Right hindlimb (tissue), 1 donor: ENCODE measurements around the gene TMPRSS2.

ENCODE experiments used
- DNase-seq: peaks from one replicate; pipeline ENCODE4 v3.0.0-alpha.2; 2018

TMPRSS2 gene

DNA sequence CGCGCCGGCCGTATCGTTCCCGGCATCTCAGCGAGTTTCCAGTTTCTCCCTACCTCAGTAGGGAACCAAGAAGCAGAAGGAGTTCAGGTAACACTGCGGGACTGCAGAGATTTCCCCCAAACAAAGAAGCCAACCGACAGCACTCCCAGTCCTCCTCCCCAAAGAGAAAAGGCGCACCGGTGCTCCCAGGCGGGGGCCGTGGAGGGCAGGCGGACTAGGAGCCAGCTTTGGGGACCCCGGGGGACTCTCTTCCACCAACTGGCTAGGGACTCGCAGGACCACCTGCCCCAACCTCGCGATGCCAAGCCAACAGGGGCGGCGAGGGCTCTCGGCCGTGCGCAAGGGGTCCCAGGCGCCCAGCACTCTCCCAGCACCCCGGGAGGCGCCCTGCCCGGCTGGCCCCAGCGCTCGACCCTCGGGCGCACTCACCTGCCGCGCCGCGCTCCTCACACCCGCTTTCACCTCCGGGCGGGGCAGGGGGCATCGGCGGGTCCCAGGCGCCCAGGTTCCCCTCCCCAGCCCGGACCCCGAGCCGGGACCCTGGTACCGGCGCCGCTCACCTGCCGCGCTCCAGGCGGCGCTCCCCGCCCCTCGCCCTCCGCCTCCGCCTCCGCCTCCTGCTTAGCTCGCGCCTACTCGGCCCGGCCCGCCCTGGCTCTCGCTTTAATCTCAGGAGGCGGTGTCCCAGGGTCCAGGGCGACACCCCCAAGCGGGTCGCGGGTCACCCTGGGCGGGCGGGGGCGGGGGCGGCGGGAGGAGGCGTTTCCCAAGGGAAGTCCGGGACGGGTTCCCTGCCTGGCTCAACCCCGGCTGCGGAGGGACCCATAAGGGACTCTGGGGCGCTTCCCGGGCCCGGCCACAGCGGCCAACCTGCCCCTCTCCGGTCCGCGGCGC lies at the start of gene TMPRSS2:
TSS of gene TMPRSS2 (minus strand) at position 638 of the 894 bp plus-strand sequence. CDS start 10,025 bp downstream, outside the sequence.
- no peak for DNase-seq

DNA sequence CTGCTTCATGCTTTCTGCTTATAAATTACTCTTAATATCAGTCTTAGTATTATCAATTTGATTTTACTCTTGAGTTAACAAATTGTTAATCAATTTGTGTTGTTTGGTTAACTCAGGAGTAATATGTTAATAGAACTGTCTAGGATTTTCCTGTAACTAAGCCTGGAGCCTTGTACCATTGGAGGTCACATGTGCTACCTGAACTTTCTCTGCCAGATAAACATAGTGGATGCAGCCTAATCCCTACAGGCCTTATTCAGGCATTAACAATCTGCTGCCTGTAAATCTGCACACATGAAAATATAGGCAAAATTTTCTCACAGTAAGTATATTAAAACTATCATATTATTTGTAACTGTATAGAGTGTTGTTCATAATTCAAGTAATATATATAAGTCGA lies 47.1 kb upstream of the TMPRSS2 start:
- DNase-seq: no peak

DNA sequence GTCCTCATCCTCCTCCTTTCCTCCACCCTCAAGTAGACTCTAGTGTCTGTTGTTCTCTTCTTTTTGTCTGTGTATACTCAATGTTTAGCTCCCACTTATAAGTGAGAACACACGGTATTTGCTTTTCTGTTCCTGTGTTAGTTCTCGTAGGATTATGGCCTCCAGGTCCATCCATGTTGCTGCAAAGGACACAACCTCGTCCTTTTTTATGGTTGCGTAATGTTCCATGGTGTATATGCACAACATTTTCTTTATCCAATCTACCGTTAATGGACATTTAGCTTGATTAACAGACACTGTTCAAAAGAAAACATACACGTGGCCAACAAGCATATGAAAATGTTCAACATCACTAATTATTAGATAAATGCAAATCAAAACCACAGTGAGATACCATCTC lies 44.3 kb upstream of the TMPRSS2 start:
- DNase-seq: no peak

DNA sequence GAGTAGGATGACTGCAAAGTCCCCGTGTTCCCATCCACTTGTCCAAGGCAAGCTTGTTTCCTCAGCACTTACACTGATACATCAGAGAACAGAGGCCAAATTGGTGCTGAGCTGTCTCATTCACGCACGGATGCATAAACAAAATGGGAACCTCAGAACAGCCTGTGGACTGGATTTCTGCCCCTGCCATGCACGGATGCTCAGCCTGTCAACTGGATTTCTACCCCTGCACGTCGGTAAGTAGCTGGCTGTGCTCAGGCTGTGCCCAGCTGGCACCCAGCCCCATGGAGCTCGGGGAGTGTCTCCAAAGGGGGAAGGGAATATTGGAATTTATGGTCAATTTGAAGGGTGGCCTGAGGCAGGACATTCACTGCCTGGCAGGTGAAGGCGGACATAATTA lies 40.8 kb upstream of the TMPRSS2 start:
- no peak for DNase-seq

DNA sequence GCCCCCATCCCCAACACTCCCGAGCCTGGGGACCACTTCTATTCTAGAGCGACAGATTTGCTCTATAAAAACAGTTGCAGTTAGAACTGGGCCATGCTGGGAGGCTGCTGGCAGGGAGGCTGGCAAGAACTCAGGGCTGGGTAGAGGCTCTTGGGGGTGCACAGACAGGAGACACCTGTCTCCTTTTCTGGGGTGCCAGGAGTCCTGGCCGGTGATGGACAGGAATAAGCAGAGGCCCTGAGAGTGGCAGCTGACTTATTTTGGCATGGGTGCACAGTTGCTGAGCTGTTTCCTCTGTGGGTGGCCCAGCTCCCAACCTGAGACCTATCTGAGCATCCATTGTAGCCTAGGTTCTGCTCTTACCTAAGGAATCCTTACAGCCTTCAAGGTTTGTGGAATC lies 39.2 kb upstream of the TMPRSS2 start:
- DNase-seq: no peak

DNA sequence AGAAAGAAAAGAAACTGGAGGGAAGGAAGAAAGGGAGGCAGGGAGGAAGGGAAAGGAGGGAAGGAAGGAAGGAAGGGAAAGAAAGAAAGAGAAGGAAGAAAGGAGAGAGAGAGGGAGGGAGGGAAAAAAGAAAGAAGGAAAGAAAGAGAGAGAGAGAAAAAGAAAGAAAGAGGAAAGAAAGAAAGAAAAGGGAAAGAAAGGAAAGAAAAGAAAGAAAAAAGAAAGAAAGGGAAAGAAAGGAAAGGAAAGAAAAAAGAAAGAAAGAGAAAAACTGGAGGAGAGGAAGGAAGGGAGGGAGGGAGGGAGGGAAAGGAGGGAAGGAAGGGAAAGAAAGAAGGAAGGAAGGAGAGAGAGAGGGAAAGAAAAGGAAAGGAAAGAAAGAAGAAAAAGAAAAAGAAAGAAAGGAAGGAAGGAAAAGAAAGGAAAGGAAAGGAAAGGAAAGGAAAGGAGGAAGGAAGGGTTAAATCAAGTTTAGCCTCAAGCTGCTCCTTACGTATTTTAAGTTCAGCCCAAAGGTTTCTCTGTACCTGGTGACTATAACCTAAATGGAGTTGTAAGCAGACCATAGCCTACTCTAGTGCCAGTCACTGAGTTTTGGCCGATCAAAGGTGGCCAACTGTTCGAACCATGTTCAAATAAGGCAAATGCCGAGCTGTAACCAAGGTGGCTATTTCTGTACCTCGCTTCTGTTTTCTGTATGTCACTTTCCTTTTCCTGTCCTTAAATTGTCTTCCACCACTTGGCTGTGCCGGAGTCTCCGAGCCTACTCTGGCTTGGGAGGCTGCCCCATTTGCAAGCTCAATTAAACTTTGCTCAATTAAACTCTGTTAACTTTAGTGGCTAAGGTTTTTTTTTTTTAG lies 37.8 kb upstream of the TMPRSS2 start:
- no peak for DNase-seq

DNA sequence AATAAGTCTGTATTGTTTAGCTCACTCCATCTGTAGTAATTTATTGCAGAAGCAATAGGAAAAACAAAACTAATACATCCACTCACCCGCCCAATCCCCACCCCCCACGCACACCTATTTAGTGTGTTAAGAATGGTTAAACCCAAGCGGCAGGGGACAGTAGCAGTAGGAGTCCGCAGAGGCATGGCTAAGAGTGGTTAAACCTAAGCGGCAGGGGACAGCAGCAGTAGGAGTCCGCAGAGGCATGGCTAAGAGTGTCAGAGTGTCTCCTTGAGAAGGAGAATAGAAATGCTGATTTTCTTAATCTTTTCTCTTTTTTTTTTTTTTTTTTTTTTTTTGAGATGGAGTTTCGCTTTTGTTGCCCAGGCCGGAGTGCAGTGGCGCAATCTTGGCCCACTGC lies 34.8 kb upstream of the TMPRSS2 start:
- DNase-seq: no peak

DNA sequence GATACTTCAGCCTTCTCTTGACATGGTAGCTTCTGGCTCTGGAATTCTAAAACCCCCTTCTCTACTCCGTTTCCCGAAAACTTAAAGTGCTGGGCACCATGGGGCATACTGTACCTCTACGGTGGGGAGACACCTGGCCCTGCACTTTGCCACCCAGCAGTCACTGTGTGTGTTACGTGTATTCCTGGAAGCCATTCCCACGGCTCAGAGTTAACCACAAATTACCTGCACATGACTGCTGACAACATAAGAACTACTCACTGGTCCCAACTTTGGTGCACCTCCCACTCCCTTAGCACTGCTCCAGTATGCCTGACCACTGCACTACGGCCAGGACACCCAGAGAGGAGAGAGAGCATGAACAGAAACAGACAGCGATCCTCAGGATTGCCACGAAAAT lies 29.4 kb upstream of the TMPRSS2 start:
- DNase-seq: no peak

DNA sequence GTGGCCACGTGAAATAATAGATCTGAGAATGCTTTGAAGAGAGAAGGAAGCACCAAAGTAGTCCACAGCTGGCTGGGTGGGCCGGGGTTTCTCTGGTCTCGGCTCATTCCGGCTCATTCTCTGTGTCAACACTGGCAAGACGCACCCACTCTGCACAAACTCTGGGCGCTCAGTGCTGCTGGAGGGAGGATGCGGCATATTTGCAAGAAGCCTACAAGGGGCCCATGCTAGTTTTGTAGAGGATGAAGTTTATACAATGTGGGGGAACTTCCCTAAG lies 28.8 kb upstream of the TMPRSS2 start:
- no peak for DNase-seq

DNA sequence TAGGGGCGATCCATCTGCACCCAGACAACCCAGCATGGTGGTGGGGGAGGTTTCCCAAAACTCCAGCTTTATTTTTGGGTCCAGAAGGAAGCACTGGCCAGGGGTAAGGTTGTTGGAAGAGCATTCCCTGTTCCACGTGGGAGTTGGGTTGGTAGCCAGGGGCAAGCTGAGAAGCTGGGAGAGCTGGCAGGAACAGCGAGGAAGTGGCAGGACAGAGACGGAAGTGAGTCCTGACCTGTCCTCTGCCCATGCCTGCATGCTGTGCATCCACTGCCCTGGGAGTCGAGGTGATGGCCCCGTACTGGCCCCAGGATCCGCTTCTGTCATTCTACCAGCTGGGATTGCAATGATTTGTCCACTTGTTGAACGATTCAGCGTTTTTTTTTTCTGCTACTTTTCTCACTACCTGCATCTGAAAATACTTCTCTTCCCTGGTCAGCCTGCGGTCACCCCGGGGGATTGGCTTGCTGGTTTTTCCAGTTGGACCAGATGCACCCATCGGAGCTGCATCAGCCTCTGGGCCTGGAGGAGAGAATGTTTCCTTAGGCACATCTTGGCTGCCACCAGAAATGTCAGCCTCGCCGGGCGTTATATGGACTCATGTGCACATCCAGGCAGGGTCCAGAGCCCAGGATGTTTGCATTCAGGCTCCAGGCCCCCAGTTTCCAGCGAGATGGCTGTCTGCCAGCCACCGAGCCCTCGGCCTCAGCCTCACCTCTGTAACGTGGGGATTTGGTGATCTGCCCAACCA lies 28.3 kb upstream of the TMPRSS2 start:
- no peak for DNase-seq

DNA sequence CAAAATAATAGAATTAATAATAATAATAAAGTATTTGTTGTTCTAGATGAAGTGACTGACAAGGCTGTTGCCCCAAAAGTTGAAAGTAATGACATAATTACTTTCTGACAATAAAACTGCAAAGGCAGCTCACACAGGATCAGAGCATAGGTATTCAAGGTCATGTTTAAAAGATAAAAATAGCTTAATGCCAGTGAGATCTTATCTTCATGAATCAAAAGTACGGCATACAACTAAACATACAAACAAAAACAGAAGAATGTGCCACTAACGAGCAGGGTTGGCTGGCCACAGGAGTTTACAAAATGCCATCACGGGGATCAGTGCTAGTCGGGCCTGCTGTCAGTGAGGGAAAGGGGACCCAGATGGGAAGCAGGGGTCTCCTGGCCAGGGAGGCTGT lies 22.4 kb upstream of the TMPRSS2 start:
- no peak for DNase-seq

DNA sequence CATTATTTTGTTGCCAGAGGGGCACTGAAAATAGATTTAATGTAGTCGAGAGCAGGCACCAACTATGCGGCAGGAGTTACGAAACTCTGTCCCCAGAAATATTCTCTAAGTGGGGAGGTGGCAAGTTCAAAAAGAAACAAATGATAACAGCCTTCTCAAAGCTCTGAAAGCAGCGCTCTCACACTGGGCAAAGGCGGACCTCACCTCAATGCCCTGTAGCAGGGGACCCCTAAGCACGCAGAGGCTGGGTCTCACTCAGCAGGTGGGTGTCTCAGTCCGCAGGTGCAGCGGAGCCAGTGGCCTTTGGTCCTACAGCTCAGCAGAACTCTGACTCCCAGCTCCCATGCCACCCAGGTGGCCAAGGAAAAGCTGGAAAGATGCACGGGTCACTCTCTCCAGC lies 21.8 kb upstream of the TMPRSS2 start:
- DNase-seq: no peak

DNA sequence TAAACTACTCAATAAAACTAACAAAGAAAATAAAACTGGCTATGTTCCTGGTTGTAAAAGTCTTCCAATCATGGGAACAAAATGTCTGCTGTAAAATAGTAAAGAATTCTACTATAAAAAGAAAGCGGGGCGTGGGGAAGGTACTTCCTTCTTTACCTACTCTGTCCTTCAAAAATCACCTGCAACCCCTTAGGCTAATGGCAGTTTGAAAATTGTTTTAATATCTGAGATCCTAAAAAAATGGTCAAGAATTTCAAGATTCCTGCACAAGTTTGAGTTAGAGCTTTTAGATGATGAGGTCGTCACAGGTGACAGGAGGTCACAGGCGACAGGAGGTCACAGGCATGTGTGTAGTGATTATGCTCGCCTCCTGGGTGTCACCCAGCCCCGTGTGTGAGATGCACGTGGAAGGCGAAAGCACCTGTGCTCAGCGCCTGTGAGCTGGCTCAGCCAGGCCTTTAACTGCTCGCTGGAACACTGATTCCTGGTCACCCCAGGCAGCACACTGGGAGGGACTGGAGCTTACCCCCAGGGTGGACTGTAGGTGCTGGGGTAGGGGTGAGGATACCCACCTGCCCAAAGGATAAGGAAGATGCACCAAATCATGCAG lies 18.6 kb upstream of the TMPRSS2 start:
- DNase-seq: no peak

DNA sequence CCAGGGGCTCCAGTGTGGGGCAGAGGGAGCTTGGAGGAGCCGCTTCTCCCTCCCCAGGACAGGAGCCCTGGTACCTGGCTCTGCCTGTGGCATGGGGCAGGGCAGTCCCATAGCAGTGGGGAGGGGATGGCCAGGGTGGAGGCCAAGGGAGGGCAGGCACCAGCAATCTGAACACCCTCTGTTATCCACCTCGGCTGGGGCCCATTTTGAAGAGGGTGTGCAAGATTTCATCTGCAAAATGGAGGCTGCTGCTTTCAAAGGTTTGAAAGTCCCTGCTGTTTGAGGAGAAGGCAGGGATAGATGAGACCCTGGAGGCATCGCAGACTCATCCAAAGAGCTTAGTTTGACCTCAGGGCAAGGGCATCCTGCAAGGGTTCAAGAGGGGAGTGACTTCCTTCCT lies 15.2 kb upstream of the TMPRSS2 start:
- no peak for DNase-seq

DNA sequence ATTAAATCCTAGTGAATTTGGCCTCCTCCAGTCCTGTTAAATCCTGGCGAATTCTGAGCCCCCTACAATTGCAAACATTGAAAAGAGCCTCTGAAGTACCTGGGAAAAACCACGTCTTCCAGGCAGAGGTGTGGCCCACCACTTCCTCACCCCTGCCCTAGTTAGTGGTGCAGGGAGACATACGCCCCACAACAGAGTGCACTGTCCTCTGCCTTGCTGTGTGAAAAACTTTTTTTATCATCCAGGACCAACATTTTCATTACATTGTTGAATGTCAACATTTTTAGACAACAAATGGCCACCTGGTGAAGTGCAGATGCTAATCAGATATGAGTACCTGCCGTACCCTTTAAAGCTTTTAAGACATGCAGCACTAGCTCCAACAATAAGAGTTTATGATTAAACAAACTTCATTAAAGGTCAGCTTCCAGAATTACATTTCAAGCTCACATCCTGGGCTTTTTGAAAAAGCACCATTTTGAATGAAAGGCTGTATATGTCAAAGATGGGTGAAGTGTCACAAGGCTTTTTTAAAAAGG lies 13.6 kb upstream of the TMPRSS2 start:
- no peak for DNase-seq

DNA sequence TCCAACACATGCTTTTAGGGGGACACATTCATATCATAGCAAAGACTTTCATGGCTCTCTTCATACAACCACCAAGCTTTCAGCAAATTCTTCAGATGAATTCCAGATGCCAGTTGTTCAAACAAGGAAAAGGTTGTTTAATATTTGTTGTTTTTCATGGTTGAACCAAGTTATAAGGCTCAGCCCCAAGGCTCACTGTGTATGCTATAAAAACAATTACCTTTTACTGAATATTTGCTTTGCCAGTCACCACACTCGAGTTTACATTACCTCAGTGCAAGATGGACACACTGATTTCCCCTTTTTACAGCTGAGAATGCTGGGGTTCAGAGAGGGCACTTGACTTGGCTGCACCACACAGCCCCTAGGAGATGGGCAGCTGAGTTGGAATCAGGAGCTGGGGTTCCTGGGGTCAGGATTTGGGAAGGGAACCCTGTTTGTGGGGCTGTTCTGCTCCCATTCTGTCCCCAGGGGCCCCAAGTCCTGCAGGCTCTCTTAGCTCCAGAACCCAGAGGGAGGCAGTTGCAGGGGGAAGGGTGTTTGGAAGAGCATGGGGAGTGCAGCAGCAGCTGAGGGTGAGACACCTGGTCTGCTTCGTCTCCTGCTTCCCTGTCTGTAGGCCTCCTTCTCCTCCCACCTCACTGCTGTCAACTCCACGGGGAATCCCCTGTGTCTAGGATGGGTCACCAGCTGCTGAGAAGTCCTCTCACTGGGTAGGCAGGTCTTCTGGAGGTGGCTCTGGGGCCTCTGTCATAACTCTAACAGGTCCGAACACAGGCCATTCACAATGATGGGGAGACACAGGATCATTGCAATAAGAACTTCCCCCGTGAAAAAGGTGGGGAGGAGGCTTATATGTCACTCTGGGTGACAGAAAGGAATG lies 12.8 kb upstream of the TMPRSS2 start:
- DNase-seq: no peak

DNA sequence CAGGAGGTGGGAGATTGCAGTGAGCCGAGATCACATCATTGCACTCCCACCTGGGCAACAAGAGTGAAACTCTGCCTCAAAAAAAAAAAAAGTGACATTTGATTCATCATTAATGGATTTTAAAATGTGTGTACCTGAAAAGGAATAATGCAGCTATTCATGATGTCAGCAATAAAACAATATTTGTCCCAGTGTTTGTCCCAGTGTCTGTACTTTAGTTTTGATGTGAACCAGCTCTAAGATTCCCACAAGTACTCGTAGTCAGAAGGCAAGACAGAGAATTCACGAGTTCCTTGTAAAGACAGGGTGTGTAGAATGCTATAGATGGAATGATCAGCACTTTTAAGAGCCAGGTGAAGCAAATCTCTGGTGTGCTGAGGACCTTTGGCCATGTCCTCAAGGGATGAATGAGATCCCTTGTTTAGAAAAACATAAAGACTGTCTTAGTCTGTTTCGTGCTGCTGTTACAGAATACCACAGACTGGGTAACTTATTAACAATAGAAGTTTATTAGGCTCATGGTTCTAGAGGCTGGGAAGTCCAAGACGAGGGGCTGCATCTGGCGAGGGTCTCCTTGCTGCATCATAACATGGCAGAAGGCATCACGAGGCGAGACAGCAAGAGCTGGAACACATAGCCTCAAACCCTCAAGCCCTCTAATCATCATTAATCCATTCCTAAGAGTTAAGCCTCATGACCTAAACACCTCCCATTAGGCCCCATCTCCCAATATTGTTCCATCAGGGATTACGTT lies 12.0 kb upstream of the TMPRSS2 start:
- DNase-seq: no peak

DNA sequence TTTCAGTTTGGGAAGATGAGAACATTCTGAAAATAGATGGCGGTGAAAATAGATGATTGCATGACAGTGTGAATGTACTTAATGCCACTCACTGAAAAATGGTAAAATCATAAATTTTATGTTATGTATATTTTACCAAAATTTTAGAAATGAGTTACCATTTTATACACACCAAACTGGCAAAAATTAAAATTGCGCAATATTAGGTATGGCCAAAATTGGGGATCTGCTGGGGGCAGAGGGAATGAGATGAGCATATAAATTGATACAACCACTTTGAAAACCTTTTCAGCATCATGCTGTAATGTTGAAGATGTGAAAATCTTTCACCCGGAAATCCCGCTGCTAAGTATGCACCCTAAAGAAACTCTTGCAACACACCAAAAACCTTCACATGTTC lies 10.8 kb upstream of the TMPRSS2 start:
- no peak for DNase-seq

DNA sequence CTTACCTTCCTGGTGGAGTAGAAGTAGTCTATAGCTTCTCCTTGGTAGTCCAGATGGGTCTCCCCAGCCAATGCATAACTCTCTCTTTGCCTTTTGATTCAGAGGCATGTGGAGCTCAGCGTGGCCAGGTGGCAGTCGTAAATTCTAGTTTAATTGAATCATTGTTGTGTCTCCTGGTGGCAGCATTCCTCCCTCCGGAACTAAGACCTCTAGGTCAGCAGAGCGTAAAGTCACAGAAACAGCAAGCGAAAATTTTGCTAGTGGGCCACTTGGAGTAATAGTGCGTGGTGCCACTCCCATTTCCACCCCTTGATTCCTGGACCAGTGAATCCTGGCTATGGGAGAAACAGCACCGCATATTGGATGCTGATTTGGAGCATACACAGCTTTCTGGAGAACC lies 3.9 kb upstream of the TMPRSS2 start:
- no peak for DNase-seq

DNA sequence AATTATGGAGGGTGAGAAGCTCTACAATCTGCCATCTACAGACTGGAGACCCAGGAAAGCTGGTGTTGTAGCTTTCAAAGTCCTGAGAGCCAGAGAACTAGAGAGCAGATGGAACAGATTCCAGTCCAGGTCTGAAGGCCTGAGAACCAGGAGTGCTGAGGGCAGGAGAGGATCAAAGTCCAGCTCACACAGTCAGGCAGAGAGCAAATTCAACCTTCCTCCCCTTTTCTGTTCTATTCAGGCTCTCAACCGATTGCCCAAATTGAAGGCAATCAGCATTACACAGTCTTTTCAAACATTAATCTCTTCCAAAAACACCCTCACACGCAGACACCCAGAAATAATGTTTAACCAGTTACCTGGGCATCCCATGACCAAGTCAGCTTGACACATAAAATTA lies 2.5 kb upstream of the TMPRSS2 start:
- DNase-seq: no peak

DNA sequence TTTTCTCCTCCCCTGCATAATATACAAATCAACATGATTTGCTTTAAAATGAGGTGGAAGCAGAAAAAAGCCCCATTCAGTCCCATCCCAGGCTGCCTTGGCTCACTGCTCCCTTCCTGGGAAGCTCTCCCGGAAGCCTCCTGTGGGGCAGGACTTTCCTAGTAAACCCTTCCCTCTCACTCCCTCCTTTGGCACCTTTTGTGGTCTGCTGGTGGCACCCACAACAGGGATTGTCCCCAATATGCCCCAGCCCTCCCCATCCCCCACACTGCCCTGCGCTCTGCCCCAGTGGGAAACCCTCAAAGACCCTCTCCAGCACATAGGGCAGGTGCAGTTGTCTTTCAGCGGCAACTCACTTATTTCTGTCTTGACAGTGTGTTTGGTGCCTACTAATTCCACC lies 1.8 kb upstream of the TMPRSS2 start:
- no peak for DNase-seq
